ENCODE data around the gene UNC119.
"Not testable (repeated sequence)": the region's sequence is repeated elsewhere in the genome, so short reads cannot be mapped to it uniquely, and the experiment has no call there.

Gene UNC119

DNA sequence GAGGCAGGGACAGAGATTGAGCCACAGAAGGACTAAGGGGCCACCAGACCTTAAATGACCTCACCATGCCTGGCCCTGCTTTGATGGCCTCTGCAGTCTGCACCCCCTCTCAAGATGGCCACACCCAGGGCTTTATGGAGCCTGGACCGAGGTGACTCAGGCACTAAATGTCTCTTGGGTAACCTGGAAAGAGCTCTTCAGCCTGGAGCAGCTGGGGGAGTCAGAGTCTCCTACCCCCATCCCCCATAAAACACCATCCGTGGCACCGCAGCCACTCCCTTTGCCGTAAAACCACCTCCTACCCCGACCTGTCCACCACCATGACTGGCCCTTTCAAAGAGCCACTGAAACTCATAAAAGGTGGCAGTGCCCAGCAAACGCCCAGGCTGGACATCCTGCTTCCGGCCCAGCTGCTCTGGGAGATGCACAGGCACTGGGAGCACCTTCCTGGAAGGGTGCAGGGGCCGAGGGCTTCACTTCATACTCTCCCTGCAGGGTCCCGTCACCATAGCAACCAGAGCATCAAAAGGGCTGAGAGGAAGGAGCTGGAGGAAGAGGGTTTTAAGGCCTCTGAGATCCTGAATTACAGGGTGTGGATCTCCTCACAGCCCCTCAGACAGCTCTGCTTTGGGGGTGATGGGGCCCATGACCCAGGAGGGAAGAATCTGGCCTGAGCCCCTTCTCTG lies 24.0 kb downstream of the UNC119 start:
- FAIRE-seq: no peak
- no peak for DNase-seq (ENCODE audit: insufficient read length, low spot score)
- TF ChIP-seq POLR2A (IDR thresholded peaks at IDR 0.05; ENCODE audit: low read depth, low read length): no peak

DNA sequence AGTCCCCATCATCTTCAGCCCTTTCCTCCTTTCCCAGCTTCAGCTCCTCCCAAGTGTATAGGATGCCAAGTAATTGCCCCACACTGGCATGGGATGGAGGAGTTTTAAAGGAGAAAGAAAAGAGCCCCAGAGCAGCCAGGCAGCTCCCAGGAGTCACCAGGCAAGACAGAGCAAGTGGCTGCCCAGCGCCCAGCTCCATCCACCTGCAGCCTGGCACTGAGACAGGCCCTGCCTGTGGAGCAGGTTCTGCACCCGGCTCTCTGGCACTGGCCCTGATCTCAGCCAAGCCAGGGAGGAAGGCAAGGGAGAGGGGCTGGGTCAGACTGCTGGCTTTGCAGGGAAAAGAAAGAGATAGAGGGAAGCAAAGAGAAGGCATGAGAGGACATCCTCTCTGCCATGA lies 24.6 kb downstream of the UNC119 start:
- FAIRE-seq (no peak), DNase-seq (ENCODE audit: insufficient read length, low spot score) (no peak)
- TF ChIP-seq POLR2A (IDR thresholded peaks at IDR 0.05; ENCODE audit: low read depth, low read length): no peak

DNA sequence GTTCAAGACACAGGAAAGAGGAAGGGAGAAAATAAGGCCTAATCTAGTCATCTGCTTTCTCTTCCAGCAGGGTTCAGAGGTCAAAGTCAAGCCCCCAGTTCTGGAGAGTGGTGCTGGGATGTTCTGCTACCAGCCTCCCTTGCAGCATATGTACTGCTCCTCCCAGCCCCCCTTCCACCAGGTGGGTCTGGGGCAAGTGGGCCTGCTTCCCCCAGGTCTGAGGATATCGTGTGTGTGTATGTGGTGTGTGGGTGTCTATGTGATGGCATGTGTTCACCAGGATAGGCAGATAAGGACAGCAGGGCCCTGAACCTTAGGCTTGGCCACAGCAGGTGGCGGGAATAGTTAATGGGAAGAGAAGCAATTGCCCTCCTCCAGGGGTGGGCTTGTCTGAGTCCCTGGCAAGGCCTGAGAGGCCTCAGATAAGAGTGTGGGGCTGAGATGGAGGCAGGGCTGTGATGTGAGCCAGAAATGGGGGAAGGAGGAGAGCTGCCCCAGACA lies 25.2 kb downstream of the UNC119 start:
- DNase-seq (ENCODE audit: insufficient read length, low spot score) (no peak), FAIRE-seq (no peak)
- TF ChIP-seq POLR2A (IDR thresholded peaks at IDR 0.05; ENCODE audit: low read depth, low read length): no peak

DNA sequence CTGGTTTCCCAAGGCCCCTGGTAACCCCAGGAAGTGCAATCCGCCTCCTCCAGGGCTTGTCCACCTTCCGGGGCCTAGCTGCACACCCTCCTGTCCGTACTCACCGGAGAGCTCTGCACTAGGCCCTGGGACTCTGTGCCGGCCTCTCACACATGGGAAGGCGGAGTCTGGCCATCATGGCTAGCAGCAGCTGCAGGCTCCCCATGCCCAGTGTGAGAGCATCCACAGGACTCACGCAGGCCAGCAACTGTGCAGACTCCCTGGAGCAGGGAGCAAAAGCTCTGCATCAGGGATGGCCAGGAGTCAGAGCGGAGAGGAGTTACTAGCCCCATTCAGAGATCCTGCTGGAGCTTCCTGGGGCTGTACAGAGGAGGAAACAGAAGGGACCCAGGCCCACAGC lies 26.0 kb downstream of the UNC119 start:
- DNase-seq (ENCODE audit: insufficient read length, low spot score) (no peak), FAIRE-seq (no peak)
- no peak for TF ChIP-seq POLR2A (IDR thresholded peaks at IDR 0.05; ENCODE audit: low read depth, low read length)

DNA sequence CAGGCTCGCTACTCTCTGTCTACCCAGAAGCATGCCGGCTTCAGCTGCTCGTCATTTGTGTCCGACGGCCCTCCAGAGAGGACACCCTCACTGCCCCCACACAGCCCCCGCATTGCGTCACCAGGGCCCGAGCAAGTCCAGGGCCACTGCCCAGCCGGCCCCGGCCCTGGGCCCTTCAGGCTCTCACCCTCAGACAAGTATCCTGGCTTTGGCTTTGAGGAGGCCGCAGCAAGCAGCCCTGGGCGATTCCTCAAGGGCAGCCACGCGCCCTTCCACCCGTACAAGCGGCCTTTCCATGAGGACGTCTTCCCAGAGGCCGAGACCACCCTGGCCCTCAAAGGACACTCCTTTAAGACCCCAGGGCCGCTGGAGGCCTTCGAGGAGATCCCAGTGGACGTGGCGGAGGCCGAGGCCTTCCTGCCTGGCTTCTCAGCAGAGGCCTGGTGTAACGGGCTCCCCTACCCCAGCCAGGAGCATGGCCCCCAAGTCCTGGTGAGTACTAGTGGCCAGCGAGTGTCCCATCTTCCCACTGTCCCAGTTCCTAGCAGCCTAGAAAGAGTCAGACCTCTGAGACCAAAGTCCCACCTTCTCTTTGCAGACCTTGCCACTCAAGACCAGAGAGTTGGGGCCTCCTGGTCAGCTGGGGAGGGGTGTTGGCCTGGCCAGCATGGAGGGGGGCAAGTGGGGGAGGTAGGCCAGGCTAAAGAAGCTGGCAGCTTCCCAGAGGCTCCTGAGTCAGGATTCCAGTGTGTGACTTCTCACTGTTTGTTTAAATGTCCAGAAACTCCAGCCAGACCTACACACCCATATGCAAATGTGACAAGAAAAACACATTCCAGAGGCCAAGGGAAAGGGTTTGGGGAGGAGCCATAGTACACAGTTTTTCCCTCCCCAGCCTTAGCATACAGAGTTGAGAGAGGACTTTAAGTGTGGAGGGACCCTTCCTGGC lies 27.7 kb downstream of the UNC119 start:
- TF ChIP-seq POLR2A (IDR thresholded peaks at IDR 0.05; ENCODE audit: low read depth, low read length): no peak
- DNase-seq (ENCODE audit: insufficient read length, low spot score): peak; percentile 65

DNA sequence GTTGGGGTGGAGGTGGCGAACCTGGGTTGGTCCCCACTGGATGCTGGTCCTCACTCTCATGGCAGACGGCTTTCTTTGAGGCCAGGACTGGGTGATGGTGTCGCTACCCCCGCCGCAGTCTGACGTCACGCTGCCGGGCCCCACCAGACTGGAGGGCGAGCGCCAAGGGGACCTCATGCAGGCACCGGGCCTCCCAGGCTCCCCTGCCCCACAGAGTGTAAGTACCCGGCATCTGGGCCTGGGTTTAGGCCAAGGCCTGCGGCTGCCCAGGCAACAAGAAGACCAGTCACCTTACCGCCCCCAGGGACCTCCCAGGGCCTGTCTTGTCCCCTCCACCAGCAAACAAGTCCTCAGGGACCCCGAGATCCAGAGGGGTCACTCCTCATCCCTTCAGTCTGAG lies 28.5 kb downstream of the UNC119 start:
- TF ChIP-seq POLR2A (IDR thresholded peaks at IDR 0.05; ENCODE audit: low read depth, low read length): no peak
- no peak for DNase-seq (ENCODE audit: insufficient read length, low spot score)
- no peak for FAIRE-seq

More for the DNA sequence above, 27.7 kb downstream of the UNC119 start:
- FAIRE-seq: no peak

DNA sequence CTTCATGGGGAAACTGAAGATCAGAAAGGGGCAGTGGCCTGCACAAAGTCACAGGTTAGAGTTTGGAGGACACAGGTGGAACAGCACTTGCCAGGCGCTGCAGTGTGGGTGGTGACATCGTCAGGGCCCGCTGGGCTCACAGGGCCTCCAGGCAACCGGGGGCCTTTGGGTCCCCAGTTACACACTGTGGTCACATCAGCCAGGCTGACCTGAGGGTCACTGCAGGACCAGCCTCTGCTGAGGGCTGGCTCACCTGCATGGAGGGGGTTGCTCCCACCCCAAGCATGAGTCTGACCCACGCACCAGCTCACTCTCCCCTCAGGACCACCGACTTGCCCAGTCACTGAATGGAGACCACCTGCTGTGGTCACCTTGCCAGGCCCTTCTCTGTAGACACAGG lies 29.2 kb downstream of the UNC119 start:
- FAIRE-seq: no peak

DNA sequence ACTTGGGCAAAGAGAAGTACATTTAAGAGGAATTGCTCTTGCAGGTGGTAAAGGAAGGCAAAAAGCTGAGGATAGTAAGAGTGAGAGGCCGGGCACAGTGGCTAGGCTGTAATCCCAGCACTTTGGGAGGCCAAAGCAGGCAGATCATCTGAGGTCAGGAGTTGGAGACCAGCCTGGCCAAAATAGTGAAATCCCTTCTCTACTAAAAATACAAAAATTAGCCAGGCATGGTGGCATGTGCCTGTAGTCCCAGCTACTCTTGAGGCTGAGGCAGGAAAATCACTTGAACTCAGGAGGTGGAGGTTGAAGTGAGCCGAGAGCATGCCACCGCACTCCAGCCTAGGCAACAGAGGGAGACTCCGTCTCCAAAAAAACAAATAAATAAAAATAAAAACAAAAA lies 30.1 kb downstream of the UNC119 start:
- FAIRE-seq; DNase-seq (ENCODE audit: insufficient read length, low spot score): not testable (repeated sequence)

More for the DNA sequence above, 29.2 kb downstream of the UNC119 start:
- no peak for DNase-seq (ENCODE audit: insufficient read length, low spot score)
- TF ChIP-seq POLR2A (IDR thresholded peaks at IDR 0.05; ENCODE audit: low read depth, low read length): no peak

DNA sequence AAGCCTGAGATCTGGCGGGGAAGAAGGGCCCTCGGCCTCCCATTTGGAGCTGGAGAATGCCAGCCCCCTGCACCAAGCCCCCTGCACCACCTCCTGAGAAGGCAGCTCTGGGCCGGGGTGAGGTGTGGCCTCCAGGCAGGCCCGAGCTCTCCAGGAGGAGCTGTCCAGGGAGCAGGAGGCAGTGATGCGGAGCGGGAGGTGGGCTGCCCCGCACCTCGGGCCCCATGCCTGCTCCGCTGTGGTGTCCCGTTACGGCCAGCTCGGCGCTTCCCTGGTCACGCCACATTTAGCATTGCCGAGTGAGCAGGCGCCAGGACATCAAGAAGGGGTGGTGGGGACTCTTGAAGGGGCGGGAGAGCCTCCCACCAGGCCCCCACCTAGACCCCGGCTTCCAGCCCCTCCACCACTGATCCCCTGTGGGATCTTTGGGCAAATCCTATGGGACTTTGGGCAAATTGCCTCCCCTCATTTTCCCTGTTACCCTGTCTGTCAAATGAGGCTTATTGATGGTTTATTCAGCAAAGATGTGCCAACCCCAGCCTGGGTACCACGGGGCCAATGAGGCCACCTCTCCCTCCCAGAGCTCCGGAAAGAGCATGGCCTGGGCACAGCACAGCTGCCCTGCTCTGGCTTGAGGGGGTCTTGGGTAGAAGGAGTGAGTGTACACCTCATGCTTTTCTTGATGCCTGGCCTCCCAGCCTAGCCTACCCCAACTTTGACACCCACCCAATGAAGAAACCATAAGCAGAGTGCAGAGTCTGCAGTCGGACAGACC lies 30.9 kb downstream of the UNC119 start:
- no peak for FAIRE-seq
- no peak for DNase-seq (ENCODE audit: insufficient read length, low spot score)
- no peak for TF ChIP-seq POLR2A (IDR thresholded peaks at IDR 0.05; ENCODE audit: low read depth, low read length)

DNA sequence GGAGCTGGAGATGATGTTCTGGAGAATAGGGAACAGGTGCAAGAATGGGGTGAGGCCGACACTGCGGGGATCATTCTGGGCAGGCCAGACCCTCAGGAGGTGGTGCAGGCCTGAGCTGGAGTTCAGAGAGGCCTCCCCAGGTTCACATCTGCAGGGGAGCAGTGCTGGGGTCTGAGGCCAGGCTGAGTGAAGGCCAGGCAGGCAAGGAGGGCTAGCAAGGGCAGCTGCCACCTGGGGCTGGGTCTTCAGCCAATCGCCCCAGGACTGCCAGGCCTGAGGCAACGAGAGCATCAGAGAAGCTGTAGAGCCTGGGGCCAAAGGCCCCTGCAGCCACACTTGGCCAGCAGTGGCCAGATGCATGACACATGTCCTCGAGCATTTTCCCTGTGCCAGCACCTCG lies 31.7 kb downstream of the UNC119 start:
- FAIRE-seq (no peak), DNase-seq (ENCODE audit: insufficient read length, low spot score) (no peak)
- TF ChIP-seq POLR2A (IDR thresholded peaks at IDR 0.05; ENCODE audit: low read depth, low read length): no peak

DNA sequence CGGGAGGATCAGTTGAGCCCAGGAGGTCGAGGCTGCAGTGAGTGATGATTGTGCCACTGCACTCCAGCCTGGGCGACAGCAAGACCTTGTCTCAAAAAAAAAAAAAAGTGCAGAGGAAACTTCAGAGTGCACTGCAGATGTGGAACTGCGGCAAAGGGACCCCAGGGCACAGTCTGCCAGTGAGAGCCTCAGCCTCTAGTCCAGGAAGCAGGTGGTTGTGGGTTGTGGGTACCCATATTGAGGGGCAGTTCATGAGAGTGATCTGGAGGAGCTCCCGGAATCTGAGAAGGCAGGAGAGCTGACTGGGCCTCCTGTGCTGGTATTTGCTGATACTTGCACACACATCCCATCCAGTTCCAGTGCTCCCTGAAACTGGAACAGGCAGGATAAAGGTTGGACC lies 33.2 kb downstream of the UNC119 start:
- TF ChIP-seq POLR2A (IDR thresholded peaks at IDR 0.05; ENCODE audit: low read depth, low read length): no peak
- FAIRE-seq (no peak), DNase-seq (ENCODE audit: insufficient read length, low spot score) (no peak)

DNA sequence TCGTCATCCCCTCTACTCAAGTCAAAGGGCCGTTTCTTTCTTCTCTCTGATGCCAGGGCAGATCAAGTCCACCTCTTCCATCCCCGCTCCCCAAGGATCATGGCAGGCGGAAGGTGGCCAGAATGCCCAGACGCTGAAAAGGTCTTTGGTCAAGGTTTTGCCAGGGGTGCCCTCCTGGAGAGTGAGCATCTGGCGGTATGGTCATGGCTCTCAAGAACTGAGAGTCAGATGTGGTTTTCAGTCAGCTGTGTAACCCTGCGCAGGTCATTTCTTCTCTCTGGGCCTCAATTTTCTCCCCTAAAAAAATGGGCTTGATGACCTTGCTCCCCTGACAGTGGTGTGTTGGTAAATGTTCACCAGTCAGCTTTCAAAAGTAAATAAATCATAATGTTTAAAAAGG lies 33.8 kb downstream of the UNC119 start:
- DNase-seq (ENCODE audit: insufficient read length, low spot score) (no peak), FAIRE-seq (no peak)
- no peak for TF ChIP-seq POLR2A (IDR thresholded peaks at IDR 0.05; ENCODE audit: low read depth, low read length)

DNA sequence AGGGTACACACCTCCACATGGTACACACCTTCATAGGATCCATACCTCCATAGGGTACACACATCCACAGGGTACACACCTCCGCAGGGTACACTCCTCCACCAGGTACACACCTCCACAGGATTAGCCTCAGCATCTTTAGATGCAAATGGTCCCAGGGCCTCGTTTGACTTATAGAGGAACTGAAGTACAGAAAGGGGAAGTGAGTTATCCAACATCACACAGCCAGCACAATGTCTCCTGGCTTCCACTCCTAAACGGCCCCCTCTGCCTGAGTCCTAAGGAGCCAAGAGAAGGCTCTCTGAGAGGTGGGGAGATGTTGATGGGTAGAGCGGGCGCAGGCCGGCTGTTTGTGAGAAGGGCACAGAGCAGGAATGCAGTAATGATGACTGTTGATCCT lies 34.3 kb downstream of the UNC119 start:
- FAIRE-seq (no peak), DNase-seq (ENCODE audit: insufficient read length, low spot score) (no peak)
- no peak for TF ChIP-seq POLR2A (IDR thresholded peaks at IDR 0.05; ENCODE audit: low read depth, low read length)

DNA sequence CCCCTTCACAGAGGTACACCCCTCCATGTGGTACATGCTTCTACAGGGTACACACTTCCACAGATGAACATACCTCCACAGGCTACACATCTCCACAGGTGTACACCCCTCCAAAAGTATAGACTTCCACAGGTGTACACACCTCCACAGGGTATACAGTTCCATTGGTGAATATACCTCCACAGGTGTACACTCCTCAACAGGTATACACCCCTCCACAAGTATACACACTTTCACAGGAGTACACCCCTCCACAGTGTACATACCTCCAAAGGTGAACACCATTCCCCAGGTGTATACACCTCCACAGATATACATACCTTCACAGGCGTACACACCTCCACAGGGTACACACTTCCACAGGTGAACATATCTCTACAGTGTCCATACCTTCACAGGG lies 36.9 kb downstream of the UNC119 start:
- DNase-seq (ENCODE audit: insufficient read length, low spot score): no peak
- TF ChIP-seq POLR2A (IDR thresholded peaks at IDR 0.05; ENCODE audit: low read depth, low read length): no peak
- no peak for FAIRE-seq

All from H54 (cell line).